GM18951 (cell line): ENCODE data around the gene CNTN5.

ENCODE experiments used
- POLR2A ChIP-seq: IDR thresholded peaks from 4 replicates; pipeline ENCODE4 v1.6.1; 2011; ENCODE audit warnings: mild to moderate bottlenecking; ENCODE audit not compliant: insufficient read length, insufficient read depth; ENCODE audit errors: extremely low read depth
- in situ Hi-C: fragments of 300-500 bp; cut with MboI; formaldehyde crosslinking; loops from one replicate; pipeline ENCODE4 v1.12.0; 2022; ENCODE audit warnings: low sequenced_read_pairs, mixed read lengths, inconsistent platforms; ENCODE audit not compliant: unreplicated experiment

Gene CNTN5

DNA sequence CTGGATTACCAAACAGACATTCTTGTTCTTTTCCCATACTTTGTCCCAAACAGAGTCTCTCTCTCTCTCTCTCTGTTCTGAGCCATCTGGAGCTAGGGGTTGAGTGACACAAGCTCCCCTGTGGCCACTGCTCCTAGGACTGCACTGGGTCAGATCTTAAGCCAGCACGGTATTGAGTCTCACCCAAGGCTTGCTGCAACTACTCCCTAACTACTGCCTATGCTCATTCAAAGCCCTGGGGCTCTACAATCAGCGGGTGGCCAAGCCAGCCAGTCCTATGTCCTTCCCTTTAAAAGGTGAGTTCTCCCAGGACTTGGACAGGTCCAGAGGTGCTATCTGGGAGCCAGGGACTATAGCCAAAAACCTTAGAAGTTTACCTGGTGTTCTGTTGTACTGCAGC, 385.6 kb downstream of the CNTN5 start:
- in situ Hi-C loops = no loop called here
- no peak for TF ChIP-seq POLR2A

DNA sequence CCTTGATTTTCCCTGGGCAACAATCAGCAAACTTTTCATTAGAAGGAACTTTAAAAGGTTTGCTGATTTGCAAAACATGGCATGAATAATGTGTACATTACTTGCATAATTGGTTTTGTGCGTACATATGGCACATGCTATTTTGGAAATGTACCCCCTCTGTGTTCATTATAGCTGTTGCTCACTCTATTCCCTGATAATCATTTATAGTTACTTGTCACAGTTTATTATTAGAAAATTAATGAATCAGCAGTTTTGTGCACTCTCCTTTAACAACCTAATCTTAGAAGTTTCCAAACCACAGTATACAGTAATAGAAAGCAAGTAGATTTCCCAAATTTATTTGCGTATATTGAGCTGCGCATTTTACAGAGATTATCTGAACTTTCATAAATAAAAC, 389.9 kb downstream of the CNTN5 start:
- in situ Hi-C loops = no loop called here

DNA sequence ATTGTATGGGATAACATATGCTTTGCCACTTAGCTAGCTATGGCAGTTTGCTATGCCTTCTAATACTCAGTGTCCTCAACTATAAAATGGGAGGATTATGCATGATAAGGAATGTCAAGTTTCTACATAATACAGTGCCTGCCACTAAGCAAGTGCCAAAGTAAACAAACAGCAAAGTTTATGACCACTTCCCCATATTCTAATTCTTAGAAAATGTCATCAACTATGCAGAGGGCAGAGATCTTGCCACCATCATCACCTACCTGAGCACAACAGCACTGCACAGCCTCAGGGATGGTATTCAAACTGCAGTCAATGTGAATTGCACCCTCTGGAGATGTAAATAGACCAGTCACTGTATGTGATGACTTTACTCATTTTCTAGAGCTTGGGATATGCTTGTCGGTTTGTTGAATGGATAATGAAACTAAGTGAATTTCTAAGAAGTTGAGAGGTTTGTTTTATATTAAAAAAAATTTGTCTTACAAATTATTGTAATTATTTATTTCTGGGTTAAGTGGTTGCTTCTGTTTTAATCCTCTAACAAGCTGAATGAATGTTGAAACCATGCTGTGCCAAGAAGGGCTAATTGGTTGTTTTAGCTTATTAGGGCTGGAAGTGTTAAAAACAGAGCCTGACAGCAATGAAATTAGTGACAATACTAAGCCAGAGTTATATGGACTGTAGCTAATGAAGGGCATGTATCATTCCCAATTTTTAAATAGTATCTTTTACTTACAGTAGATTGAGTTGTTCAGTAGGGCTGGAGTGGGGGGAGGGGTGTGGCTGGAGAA, 398.4 kb downstream of the CNTN5 start:
- in situ Hi-C loops = no loop called here
- TF ChIP-seq POLR2A = no peak

More for the DNA sequence above, 389.9 kb downstream of the CNTN5 start:
- no peak for TF ChIP-seq POLR2A

DNA sequence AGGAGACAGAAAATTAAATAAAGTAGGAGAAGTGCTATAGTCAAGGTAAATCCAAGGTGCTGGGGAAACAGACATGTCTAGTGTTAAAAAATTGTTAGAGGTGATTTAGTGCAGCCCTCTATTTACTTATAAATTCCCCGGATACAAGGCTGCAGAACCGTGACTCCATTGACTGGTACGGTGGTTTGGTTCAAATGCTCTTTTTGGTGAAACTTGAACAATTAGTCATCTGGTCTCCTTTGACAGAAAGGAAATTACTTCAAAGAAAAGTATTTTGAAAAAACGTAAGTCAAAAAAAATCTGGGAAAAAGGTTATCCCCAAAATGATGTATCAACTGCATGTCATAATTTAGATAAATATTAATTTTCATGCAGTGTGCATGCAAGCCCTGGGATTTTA, 399.2 kb downstream of the CNTN5 start:
- in situ Hi-C loops = no loop called here
- TF ChIP-seq POLR2A = no peak

DNA sequence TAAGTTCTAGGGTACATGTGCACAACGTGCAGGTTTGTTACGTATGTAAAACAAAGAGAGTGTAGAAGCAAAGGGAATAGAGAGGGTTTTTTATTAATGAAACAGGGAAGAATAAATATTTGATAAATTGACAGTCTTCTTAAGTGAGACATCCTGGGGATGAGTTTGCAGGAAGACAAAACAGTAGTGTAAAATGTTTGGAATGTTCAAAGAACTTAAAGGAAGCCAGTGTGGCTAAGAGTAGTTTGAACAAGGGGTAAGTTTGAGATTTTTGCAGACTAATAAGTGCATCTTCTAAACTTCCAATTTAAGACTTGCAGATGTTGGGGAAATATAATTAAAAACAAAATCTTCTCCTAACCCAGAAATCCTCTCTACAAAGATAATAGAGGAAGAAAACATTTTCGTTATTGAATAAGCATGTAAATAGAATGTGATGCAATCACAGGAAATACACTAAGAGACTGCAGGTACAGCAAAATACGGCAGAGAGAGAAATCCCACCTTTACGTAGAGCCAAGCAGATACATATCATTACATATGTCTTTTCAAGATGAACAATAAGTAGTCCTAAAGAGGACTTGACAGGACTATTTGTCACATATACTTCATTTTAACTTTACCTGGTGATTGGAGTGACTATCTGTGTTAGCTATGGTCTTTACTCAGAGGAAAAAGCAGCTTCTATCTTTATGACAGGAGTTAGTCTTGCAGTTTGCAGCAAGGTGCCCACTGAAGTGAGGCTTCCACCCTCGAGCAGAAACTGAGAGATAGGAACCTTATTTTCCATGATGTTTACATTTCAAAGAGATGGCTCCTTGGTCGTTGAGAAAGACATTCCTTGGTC, 402.1 kb downstream of the CNTN5 start:
- TF ChIP-seq POLR2A = no peak
- in situ Hi-C loops = no loop called here

DNA sequence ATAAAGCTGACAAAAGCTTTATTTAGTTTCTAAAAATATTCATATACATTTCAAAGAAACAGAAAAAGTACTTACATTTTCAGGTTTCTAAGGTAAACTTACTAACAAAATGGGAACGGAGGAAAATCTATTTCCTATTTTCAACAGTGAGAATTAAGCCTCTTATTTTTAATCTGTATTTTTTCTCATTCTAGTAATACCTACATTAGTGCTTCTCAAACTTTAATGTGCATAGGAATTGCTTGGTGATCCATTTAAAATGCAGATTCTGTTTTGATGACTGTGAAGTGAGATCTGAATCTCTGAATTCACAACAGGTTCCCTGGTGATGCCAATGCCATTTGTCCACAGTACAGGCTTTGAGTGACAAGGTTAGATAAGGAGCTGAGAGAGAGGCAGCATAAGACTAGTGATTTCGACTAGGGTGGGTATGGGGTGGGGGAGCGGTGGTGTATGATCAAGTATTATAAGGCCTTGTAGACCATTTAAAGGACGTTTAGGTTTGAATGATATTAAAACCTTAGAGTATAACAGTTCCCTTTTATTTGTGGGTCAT, 402.8 kb downstream of the CNTN5 start:
- TF ChIP-seq POLR2A = no peak
- in situ Hi-C loops = no loop called here

DNA sequence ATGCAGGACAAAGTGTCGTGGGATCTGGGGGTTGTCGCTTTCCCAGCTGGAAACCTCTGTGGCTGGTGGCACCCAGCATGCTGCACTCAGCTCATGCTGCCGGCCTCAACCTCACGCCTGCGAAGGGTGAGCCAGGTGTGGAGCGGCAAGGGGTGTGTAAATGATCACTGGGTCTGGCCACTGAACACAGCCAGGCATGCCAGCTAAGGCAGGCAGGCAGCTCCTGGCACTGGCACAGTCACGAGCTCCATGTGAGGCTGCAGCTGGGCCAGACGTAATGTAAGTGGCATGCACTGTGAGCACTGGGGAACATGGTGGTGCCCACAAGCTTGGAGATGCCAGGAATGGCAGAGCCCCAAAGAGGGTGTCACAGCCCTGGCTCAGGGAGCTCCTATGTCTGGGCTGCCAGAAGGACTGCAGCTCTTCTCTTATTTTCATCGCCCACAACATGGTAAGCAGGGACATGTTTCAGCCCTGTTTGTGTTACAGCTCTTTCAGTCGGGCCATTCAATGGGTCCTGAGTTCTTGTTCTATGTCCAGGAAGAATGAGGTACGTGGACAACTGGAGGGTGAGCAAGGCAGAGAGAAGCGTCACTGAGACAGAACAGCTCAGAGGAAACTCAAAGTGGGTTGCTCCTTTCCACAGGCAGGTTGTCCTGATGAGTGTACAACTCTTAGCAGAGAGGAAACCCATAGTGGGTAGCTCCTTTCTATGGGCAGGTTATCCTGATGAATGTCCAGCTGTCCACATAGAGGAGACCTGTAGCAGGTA, 403.8 kb downstream of the CNTN5 start:
- in situ Hi-C loops = no loop called here
- TF ChIP-seq POLR2A = no peak

DNA sequence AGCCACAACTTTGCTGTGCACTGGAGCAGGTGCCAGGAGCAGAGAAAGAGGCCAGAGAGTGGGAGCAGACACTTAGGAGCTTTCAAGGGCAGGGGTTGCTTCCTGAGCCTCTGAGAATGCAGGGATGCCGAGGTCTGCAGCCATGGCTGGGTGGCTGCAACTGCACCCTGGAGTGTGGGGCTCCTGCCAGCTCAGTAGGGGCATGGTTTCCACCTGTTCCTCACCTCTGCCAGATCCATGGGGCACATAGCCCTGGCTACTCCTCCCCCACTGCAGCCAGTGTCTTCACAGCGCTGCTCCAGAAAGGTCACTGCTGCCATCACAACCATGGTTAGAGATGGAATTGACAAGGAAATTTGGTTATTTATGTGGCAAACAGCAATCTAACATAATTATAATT, 404.8 kb downstream of the CNTN5 start:
- no peak for TF ChIP-seq POLR2A
- in situ Hi-C loops = no loop called here

DNA sequence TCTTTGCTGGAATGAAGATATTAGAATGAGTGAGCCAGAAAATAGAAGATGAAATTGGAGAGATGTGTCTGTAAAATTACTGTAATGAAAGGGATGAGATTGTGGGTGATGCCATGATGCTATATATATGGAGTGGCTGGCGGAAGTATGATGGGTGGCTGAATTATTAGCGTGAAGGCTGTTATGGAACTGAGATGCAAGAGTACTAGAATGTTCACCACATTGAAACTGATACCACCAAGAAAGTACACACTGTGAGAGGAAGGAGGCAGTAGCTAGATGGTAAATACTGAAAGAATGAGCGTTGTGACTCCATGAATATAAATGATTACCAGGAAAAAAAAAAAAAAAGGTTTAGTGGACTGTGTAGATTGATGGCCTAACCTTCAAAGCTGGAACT, 411.9 kb downstream of the CNTN5 start:
- in situ Hi-C loops = no loop called here
- no peak for TF ChIP-seq POLR2A

DNA sequence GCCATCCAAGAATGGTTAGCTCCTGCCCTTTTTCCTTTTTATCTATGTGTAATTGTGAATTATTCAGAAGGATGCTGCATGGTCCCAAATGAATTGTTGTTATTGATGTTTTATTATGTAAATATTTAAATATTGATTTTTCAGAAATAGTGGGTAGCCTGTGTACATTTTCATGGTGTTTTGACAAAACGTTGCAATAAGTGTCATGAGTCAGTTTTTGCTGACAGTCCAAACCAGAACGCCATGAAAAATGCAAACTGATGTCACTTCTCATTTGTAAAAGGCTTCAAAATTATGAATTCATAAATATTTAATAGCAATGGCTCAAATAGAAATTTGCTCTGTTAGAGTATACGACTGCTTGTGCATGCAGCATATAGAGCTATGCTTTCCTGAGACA, 422.5 kb downstream of the CNTN5 start:
- no peak for TF ChIP-seq POLR2A
- in situ Hi-C loops = no loop called here

DNA sequence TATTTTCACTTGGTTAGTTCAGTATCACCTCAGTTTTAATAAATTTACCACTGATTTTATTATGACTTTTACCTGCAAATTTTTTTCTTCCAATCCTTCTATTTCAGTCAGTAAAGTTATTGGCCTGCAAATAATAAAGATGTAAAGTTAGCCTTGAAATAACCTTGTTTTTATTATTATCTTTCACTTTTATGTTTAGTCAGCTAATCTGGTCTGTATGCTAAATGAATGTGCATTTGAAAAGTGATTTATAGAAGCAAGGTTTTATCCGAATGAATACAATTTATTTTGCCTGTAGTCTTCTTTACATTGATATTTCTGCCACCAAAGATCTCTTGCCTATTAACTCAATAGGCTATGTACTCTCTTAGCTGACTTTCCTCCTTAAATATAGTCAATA, 425.7 kb downstream of the CNTN5 start:
- TF ChIP-seq POLR2A = no peak
- in situ Hi-C loops = no loop called here

DNA sequence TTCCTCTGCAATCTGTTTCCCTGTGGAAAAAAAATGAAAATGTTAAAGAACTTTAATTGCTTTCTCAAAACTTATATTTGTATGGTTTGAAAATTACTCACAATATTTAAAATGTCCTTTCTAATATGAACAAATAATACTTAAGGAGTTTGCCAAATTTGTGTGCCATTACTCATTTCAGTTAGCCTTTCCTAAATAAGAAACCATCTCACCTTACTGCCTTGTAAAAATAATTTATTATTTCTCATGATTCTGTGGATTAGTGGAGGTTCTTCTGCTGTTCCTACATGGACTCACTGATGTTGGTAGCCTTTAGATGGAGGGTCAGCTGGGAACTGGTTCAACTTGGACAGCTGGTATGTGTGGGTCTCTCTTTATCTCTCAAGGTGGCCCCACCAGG, 428.6 kb downstream of the CNTN5 start:
- in situ Hi-C loops = no loop called here
- no peak for TF ChIP-seq POLR2A

DNA sequence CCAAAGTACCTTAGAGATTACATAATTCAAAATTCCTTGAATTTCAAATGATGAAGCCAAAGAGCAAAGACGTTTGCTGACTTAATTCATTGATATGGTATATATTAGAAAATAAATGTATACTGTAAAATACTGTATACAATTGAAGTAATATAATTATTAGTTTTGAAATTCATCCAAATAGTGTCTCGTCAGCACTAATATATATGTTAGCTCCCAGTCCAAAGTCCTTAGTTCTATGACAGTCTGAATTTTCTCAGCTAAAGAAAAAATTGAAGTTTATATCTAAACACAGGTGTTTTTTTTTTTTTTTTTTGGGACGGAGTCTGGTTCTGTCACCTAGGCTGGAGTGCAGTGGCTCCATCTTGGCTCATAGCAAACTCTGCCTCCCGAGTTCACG, 431.3 kb downstream of the CNTN5 start:
- no peak for TF ChIP-seq POLR2A
- in situ Hi-C loops = no loop called here

DNA sequence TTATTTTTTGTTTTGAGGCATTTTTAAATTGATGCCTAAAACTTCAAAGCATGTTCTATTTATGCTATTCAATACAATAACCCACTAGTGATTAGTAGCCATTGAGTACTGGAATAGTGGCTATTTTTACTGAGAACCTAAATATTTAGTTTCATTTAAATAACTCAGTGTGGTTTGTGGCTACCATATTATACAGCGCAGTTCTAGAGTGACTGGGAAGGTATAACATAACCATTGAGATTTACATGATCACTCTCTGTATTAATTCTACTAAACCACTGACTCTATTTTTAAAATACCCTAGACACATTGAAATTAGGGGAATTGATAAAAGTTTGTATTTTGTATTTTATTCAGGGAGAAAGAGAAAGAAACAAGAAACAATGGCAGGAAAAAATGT, 441.2 kb downstream of the CNTN5 start:
- in situ Hi-C loops = no loop called here
- no peak for TF ChIP-seq POLR2A
